Keratinocyte (primary cell): ENCODE measurements around the gene FAM3A. TPM values are rescaled to one million over a fixed set of nuclear protein-coding genes. Genes with fewer than 3 reads are reported as not detected.

Source experiments
- DNase-seq: peaks from one replicate; pipeline ENCODE4 v3.0.0-alpha.2; 2011; ENCODE audit warnings: low read depth, missing footprints, low spot score
- FAIRE-seq: peaks from 2 replicates; lab custom pipeline; 2011; peaks lifted over from hg19 to GRCh38; lab: Jason Lieb, UNC
- H2AFZ ChIP-seq: 2 replicates; pipeline ENCODE4 v1.6.0; 2012; ENCODE audit warnings: low read length, control low read depth, inconsistent platforms; ENCODE audit not compliant: control insufficient read depth
- H3K27ac ChIP-seq: 2 replicates; pipeline ENCODE4 v1.5.1; 2011; ENCODE audit warnings: low read length; ENCODE audit not compliant: control insufficient read depth, insufficient read depth
- H3K27me3 ChIP-seq: 3 replicates; pipeline ENCODE4 v1.6.0; 2011; ENCODE audit warnings: low read length; ENCODE audit not compliant: control insufficient read depth, insufficient read depth; ENCODE audit errors: extremely low read depth
- H3K36me3 ChIP-seq, 2 experiments: 2 replicates in 1 of 2; 3 replicates in 1 of 2; pipeline ENCODE4 v1.5.1; 2011; ENCODE audit warnings: low read length in 2 of 2, mild to moderate bottlenecking in 1 of 2; ENCODE audit not compliant: control insufficient read depth in 2 of 2, insufficient read depth in 2 of 2; ENCODE audit errors: extremely low read depth in 1 of 2
- H3K4me1 ChIP-seq: 3 replicates; pipeline ENCODE4 v1.5.1; 2011; ENCODE audit warnings: low read length; ENCODE audit not compliant: control insufficient read depth, insufficient read depth; ENCODE audit errors: extremely low read depth
- H3K4me2 ChIP-seq: 3 replicates; pipeline ENCODE4 v1.6.0; 2011; ENCODE audit warnings: low read depth, low read length; ENCODE audit not compliant: control insufficient read depth, insufficient read depth; ENCODE audit errors: extremely low read depth
- H3K4me3 ChIP-seq, 3 experiments: fragments of 200-600 bp in 1 of 3; sonication (generic) in 1 of 3; 2 replicates in 2 of 3; 3 replicates in 1 of 3; pipeline ENCODE4 v1.5.1; 2011 to 2016; ENCODE audit warnings: low read length in 3 of 3, mild to moderate bottlenecking in 3 of 3, control low read depth in 2 of 3, inconsistent platforms in 1 of 3, low read depth in 1 of 3, mixed read lengths in 1 of 3, mixed run types in 1 of 3, moderate library complexity in 1 of 3; ENCODE audit not compliant: control insufficient read depth in 2 of 3, insufficient read depth in 2 of 3; ENCODE audit errors: extremely low read depth in 1 of 3
- H3K79me2 ChIP-seq: 2 replicates; pipeline ENCODE4 v1.6.0; 2012; ENCODE audit warnings: low read length; ENCODE audit not compliant: control insufficient read depth, insufficient read depth
- H3K9ac ChIP-seq: 3 replicates; pipeline ENCODE4 v1.6.0; 2011; ENCODE audit warnings: low read length; ENCODE audit not compliant: control insufficient read depth, insufficient read depth; ENCODE audit errors: extremely low read depth
- H3K9me1 ChIP-seq: 3 replicates; pipeline ENCODE4 v1.6.0; 2011; ENCODE audit warnings: low read length; ENCODE audit not compliant: control insufficient read depth, insufficient read depth; ENCODE audit errors: extremely low read depth
- H3K9me3 ChIP-seq: 2 replicates; pipeline ENCODE4 v1.5.1; 2012; ENCODE audit warnings: low read depth, low read length; ENCODE audit not compliant: control insufficient read depth
- H4K20me1 ChIP-seq: 3 replicates; pipeline ENCODE4 v1.6.0; 2011; ENCODE audit warnings: low read length; ENCODE audit not compliant: control insufficient read depth, insufficient read depth; ENCODE audit errors: extremely low read depth
- EZH2 ChIP-seq: IDR thresholded peaks from one replicate; pipeline ENCODE4 v1.6.1; 2012; ENCODE audit warnings: inconsistent platforms, mild to moderate bottlenecking, low read length, moderate library complexity
- dilution Hi-C: fragments of 300-500 bp; cut with MboI; formaldehyde crosslinking; loops from one replicate; pipeline ENCODE4 v1.7.0; 2020; ENCODE audit warnings: low sequenced_read_pairs; ENCODE audit not compliant: extremely low pct_ligation_motif_present
- polyA plus RNA-seq, 5 experiments: library from polyadenylated mRNA; depleted of rRNA in 3 of 5; stranded (reverse) in 3 of 5; stranded (forward) in 1 of 5; unstranded in 1 of 5; fragments of >200 nt; gene quantifications; 1 replicate in 1 of 5; 2 replicates in 3 of 5; 3 replicates in 1 of 5; pipeline versions ENCODE4 v1.2.1 to v1.2.3, GENCODE V29; 2011 to 2012; ENCODE audit warnings: missing spikeins in 2 of 5, low read depth in 1 of 5, low replicate concordance in 1 of 5
- TF ChIP-seq, protein P1 (sequence below), 3 experiments: IDR thresholded peaks in 1 of 3; conservative IDR thresholded peaks in 1 of 3; optimal IDR thresholded peaks in 1 of 3; 2 replicates in 2 of 3; 3 replicates in 1 of 3; pipeline versions ENCODE3 to v1.5.1; 2011; ENCODE audit warnings: low read length in 3 of 3, mild to moderate bottlenecking in 3 of 3, moderate library complexity in 2 of 3, control low read depth in 1 of 3, inconsistent platforms in 1 of 3; ENCODE audit not compliant: insufficient read depth in 2 of 3; ENCODE audit errors: extremely low read depth in 1 of 3

Gene FAM3A
- polyA plus RNA-seq, 1 donor (not counting 4 experiments of a cell fraction or from before 2014, with no cell fraction given): 15.8 TPM

DNA sequence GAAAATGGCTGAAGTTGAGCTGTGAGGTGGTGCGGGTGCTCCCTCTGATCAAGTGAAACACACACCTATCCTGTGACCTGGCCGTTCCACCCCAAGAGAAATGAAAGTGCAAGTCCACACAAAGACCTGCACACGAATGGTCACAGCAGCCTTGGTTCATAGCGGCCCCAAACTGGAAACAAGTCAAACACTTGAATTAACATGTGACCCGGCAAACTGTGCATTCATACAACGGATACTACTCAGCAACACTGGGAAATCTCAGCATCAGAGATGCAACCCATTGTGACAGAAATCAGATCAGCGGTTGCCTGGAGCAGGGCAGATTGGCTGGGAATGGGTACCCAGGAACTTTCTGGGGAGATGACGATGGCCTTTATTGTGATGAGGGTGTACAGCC, 23.0 kb upstream of the FAM3A start:
- no peaks in the 10 kb centered on the region for H3K27me3 ChIP-seq
- H4K20me1 ChIP-seq: no peaks in the 10 kb centered on the region
- no peaks in the 10 kb centered on the region for H3K9me1 ChIP-seq
- FAIRE-seq (no peak), DNase-seq (no peak)
- no peak overlapping the region for H3K27ac ChIP-seq
- peaks cover 25% of the 10 kb centered on the region for H3K4me1 ChIP-seq
- H3K79me2 ChIP-seq: no peaks in the 10 kb centered on the region
- no peak overlapping the region for H3K4me3 ChIP-seq
- H3K9me3 ChIP-seq: no peaks in the 10 kb centered on the region
- TF ChIP-seq, protein P1, sequence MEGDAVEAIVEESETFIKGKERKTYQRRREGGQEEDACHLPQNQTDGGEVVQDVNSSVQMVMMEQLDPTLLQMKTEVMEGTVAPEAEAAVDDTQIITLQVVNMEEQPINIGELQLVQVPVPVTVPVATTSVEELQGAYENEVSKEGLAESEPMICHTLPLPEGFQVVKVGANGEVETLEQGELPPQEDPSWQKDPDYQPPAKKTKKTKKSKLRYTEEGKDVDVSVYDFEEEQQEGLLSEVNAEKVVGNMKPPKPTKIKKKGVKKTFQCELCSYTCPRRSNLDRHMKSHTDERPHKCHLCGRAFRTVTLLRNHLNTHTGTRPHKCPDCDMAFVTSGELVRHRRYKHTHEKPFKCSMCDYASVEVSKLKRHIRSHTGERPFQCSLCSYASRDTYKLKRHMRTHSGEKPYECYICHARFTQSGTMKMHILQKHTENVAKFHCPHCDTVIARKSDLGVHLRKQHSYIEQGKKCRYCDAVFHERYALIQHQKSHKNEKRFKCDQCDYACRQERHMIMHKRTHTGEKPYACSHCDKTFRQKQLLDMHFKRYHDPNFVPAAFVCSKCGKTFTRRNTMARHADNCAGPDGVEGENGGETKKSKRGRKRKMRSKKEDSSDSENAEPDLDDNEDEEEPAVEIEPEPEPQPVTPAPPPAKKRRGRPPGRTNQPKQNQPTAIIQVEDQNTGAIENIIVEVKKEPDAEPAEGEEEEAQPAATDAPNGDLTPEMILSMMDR (optimal IDR thresholded peaks at IDR 0.05 in 1 of 3, IDR thresholded peaks at IDR 0.05 in 1 of 3, conservative IDR thresholded peaks at IDR 0.05 in 1 of 3; ENCODE audit: extremely low read depth in 1 of 3, insufficient read depth in 2 of 3, low read length in 3 of 3): no peak
- no peak for TF ChIP-seq EZH2
- no peak overlapping the region for H3K9ac ChIP-seq
- H2AFZ ChIP-seq: no peak overlapping the region
- dilution Hi-C loops: no loop called here
- H3K4me2 ChIP-seq: no peak overlapping the region
- H3K36me3 ChIP-seq: peaks cover 4 to 5% of the 10 kb centered on the region in 2 experiments

DNA sequence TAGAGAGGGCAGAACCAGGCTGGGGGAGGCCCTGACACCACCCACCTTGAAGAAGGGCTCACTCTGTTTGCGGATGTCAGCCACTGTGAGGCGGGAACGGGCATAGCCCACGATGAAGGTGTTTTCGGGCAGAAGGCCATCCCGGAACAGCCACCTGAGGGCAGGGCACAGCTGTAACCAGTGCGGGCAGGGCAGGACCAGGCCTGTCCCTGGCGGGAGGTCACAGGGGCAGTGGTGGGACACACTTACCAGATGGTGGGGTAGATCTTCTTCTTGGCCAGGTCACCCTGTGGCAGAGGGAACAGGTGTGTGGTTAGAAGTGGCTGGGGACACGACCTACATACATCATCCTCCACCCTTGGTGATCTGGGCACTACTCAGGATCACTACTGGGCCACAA, 19.9 kb upstream of the FAM3A start:
- H3K9me3 ChIP-seq: no peaks in the 10 kb centered on the region
- no peak overlapping the region for H3K9ac ChIP-seq
- TF ChIP-seq, protein P1 (optimal IDR thresholded peaks at IDR 0.05 in 1 of 3, IDR thresholded peaks at IDR 0.05 in 1 of 3, conservative IDR thresholded peaks at IDR 0.05 in 1 of 3; ENCODE audit: extremely low read depth in 1 of 3, insufficient read depth in 2 of 3, low read length in 3 of 3): no peak
- no peak for TF ChIP-seq EZH2
- FAIRE-seq (no peak), DNase-seq (no peak)
- H3K9me1 ChIP-seq: no peaks in the 10 kb centered on the region
- no peak overlapping the region for H3K4me3 ChIP-seq
- H3K27ac ChIP-seq: no peak overlapping the region
- peaks cover 3% of the 10 kb centered on the region for H3K4me1 ChIP-seq
- H3K79me2 ChIP-seq: no peaks in the 10 kb centered on the region
- H4K20me1 ChIP-seq: no peaks in the 10 kb centered on the region
- H3K4me2 ChIP-seq: no peak overlapping the region
- no peaks in the 10 kb centered on the region for H3K27me3 ChIP-seq
- no peak overlapping the region for H2AFZ ChIP-seq
- dilution Hi-C loops: no loop called here
- H3K36me3 ChIP-seq: peaks cover 10 to 13% of the 10 kb centered on the region in 2 experiments
